NCI-H2196 treated with DMSO at 0.1 percent for 48 hours (cell line): Measurements from ENCODE around the gene FOXF1.

Experiments used
- DNase-seq: peaks from one replicate; lab custom pipeline; 2025; ENCODE audit not compliant: unreplicated experiment; lab: John Stamatoyannopoulos, UW

Gene FOXF1

GRCh38 chr16:86554917-86555703 is 44.8 kb downstream of the FOXF1 start, which contains the start of gene MTHFSD:
TSS of gene MTHFSD (minus strand) at chr16:86555235. CDS start at chr16:86555184, 51 bp downstream.
- peak; percentile 40 for DNase-seq

GRCh38 chr16:86555704-86556075 is 45.4 kb downstream of the FOXF1 start:
- no peak for DNase-seq

DNA sequence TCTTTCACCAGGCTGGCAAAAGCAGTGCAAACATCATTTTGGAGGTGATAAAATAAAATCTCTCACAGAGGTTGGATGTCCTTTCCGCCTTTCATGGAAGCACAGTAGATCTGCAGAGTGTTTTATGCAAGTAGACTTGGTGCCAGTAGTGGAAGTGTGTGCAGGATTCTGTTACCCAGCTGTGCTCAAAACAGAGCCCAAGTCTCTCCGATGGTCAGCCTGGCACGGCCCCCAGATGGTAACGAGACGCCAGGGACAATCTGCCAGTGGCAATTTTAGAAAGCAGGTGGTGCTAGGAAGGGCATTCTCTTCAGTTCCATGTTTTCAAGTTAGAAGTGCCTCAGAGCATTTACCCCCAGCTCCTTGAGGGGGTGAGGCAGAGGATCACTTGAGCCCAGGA is 46.2 kb downstream of the FOXF1 start:
- no peak for DNase-seq

DNA sequence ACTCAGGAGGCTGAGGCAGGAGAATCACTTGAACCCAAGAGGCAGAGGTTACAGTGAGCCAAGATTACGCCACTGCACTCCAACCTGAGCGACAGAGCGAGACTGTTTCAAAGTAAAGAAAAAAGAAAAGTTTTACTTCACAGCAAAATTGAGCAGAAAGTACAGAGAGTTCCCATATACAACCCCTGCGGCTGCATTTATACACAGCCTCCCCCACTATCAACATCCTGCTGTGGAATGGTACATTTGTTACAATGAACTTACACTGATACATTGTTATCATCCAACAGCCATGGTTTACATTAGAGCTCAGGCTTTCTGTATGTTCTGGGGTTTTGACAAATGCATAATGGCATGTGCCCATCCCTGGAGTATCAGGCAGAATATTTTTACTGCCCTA is 47.3 kb downstream of the FOXF1 start:
- DNase-seq = no peak

DNA sequence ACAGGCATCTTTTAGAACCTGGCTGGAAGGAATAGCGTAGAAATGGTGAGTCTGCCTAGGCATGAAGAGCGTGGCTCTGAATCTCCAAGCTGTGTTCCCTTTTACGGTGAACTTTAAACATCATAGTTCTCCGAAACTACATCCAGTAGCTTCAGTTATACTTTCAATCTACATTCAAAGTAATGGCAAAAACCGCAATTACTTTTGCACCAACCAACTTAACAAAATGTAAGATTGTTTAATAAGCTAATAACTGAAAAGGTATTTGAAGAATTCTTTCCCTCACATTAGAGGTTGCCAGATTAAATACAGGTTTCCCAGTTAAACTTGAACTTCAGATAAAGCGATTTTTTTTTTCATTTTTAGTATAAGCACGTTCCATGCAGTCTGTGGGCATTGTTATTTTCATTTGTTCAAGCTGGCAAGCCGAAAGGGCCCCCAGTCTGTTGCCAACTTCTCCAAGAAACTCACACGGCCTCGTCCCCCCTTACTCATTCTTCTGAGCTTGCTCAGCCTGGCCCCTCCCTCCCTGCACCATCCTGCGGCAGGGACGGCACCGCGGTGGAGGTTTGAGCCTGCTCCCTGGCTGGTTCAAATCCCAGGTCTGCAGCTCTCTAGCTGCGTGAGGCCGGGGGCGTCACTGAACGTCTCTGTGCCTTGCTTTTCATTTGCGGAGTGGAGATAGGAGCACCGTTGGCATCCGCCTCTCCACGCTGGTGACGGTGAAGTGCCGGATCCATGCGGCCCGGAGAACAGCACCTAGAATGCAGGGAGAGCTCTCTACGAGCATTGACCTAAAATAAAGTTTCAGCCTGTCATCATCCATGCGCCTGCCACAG is 48.2 kb downstream of the FOXF1 start:
- DNase-seq = no peak

GRCh38 chr16:86559802-86560305 is 49.5 kb downstream of the FOXF1 start:
- no peak for DNase-seq

- DNase-seq = no peak
These were observed 52.0 kb downstream of the FOXF1 start for GRCh38 chr16:86562356-86562755.

DNA sequence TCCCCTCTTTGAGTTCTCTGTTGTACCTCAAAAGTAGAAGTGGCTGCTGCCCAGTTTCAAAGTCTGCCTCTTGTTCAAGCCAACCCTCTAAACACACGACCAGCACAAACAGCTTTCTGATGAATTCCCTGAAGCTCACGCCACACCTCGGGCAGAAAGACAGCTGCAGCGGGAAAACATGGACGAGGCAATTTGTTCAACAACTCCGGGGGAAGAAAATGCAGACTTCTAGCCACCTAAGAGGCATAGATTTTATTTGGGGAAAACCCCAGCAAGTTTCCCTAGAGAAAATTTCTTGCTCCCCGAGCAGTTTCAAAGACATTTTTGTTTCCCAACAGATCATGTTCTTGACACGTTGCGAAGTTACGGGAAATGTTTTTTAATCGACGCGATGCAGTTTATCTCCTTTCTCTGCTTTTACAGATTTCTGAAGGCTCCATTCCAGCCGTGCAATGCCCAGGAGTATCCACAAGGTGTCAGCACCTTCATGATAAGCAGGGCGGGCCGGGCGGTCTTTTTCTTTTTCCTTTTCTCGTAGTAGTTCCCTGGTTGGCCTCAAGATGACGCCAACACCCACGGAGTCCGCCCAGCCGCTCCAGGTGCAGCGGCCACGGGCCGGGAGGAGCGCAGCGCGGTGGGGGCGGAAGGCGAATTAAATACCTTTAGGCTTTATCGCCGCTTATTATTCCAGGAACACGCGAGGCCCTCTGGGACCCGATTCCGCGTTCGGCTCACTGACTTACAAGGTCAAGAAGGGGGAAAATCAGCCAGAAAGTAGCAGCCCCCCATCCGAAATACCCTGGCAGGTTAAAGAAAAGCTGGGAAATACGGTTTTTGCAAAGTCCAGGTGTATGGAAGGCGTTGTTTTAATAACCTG is 53.4 kb downstream of the FOXF1 start:
- peak; percentile 40 for DNase-seq
